Erythroblast (primary cell): Measurements from ENCODE around the gene ICE2.

Experiments
- GATA1 ChIP-seq: IDR thresholded peaks from 2 replicates; pipeline ENCODE4 v1.6.1; 2011; ENCODE audit warnings: low read depth, mild to moderate bottlenecking, control low read depth, low read length, moderate library complexity
- POLR2A ChIP-seq: IDR thresholded peaks from 2 replicates; pipeline ENCODE4 v1.6.1; 2011; ENCODE audit warnings: mild to moderate bottlenecking, low read length

GRCh38 chr15:60373327-60373726 lies 105.6 kb downstream of the ICE2 start:
- no peak for TF ChIP-seq POLR2A
- no peak for TF ChIP-seq GATA1
